CD4-positive, alpha-beta T cell (primary cell): Measurements from ENCODE around the gene FUBP3. TPM values are rescaled to one million over a fixed set of nuclear protein-coding genes. Genes with fewer than 3 reads are reported as not detected.

Experiments used
- ATAC-seq: fragments of 200-7000 bp; cut with Tn5 transposase; one replicate; pipeline ENCODE4 v1.10.0; 2022; ENCODE audit warnings: mild to moderate bottlenecking; ENCODE audit not compliant: poor library complexity
- CTCF ChIA-PET: fragments of 350-600 bp; sonication (Branson Sonifier 250); formaldehyde crosslinking; loops from one replicate; lab custom pipeline; 2021; ENCODE audit warnings: antibody characterized with exemption, inconsistent platforms; lab: Charles Lee
- POLR2A ChIA-PET: fragments of 350-600 bp; sonication (Branson Sonifier 250); formaldehyde crosslinking; loops from one replicate; lab custom pipeline; 2021; ENCODE audit warnings: antibody characterized with exemption, inconsistent platforms; lab: Charles Lee
- DNase-seq, 14 experiments: peaks; one replicate each; pipeline ENCODE4 v3.0.0-alpha.2; 2013 to 2020; ENCODE audit warnings: mixed read lengths in 2 of 14
- H3K27ac ChIP-seq, 2 donors: one replicate each; pipeline versions ENCODE4 v1.5.1 to v1.7.0; 2013; ENCODE audit warnings: low read length in 2 of 2, low read depth in 1 of 2, mild to moderate bottlenecking in 1 of 2
- H3K27me3 ChIP-seq, 2 experiments: 1 replicate in 1 of 2; 2 replicates in 1 of 2; pipeline versions ENCODE4 v1.6.1 to v1.7.0; 2013; ENCODE audit warnings: low read length in 2 of 2, control low read depth in 1 of 2, mild to moderate bottlenecking in 1 of 2, moderate library complexity in 1 of 2; ENCODE audit not compliant: insufficient read depth in 2 of 2, control insufficient read depth in 1 of 2
- H3K36me3 ChIP-seq: one replicate; pipeline ENCODE4 v1.6.1; 2013; ENCODE audit warnings: low read length, control low read depth; ENCODE audit not compliant: insufficient read depth
- H3K4me1 ChIP-seq: one replicate; pipeline ENCODE4 v1.6.1; 2013; ENCODE audit warnings: low read length, control low read depth; ENCODE audit not compliant: insufficient read depth
- H3K4me3 ChIP-seq: one replicate; pipeline ENCODE4 v1.5.1; 2013; ENCODE audit warnings: mild to moderate bottlenecking, low read length, moderate library complexity
- H3K9me3 ChIP-seq, 2 experiments: 1 replicate in 1 of 2; 2 replicates in 1 of 2; pipeline versions ENCODE4 v1.6.1 to v1.7.0; 2013; ENCODE audit warnings: low read length in 2 of 2, mild to moderate bottlenecking in 2 of 2, control low read depth in 1 of 2, moderate library complexity in 1 of 2; ENCODE audit not compliant: control insufficient read depth in 1 of 2, insufficient read depth in 1 of 2
- H3K27ac Mint-ChIP-seq: one replicate; pipeline ENCODE4 v1.8.0; 2020; ENCODE audit warnings: mixed read lengths
- H3K27me3 Mint-ChIP-seq: one replicate; pipeline ENCODE4 v1.8.0; 2021; ENCODE audit warnings: mixed read lengths
- H3K36me3 Mint-ChIP-seq: one replicate; pipeline ENCODE4 v1.8.0; 2021; ENCODE audit warnings: low read depth, mixed read lengths
- H3K4me1 Mint-ChIP-seq: one replicate; pipeline ENCODE4 v1.8.0; 2021; ENCODE audit warnings: low read depth, mixed read lengths
- H3K4me3 Mint-ChIP-seq: one replicate; pipeline ENCODE4 v1.8.0; 2020; ENCODE audit warnings: mild to moderate bottlenecking, mixed read lengths
- H3K9me3 Mint-ChIP-seq: one replicate; pipeline ENCODE4 v1.8.0; 2020; ENCODE audit warnings: mixed read lengths
- CTCF ChIP-seq: fragments of 200-600 bp; IDR thresholded peaks from one replicate; pipeline ENCODE4 v1.8.0; 2022; ENCODE audit warnings: antibody characterized with exemption, mild to moderate bottlenecking
- intact Hi-C, 2 experiments: fragments of 100-400 bp; cut with DNase I in 1 of 2; cut with micrococcal nuclease in 1 of 2; formaldehyde crosslinking; loops; one replicate each; pipeline versions ENCODE4 v1.15.1 to v1.9.0; 2023 to 2025; cut with DNase I, micrococcal nuclease
- total RNA-seq, 174 experiments: library from RNA in 2 of 174; stranded (reverse) in 2 of 174; gene quantifications; one replicate each; pipeline ENCODE4 v1.2.3 and lab custom pipeline; 2021 to 2026

The FUBP3 gene
- total RNA-seq, 2 experiments from 2014 or later: 21.2 to 30.2 TPM

GRCh38 chr9:130658893-130659698, 79.7 kb downstream of the FUBP3 start:
- Mint-ChIP-seq H3K4me3 (no peak overlapping the region), H3K36me3 (no peaks in the 10 kb centered on the region), H3K9me3 (no peaks in the 10 kb centered on the region), H3K4me1 (peaks cover 7% of the 10 kb centered on the region), H3K27ac (no peak overlapping the region), H3K27me3 (peaks cover 65% of the 10 kb centered on the region)
- H3K9me3 ChIP-seq: peaks cover 0 to 32% of the 10 kb centered on the region in 2 experiments
- peaks cover 41% of the 10 kb centered on the region for H3K4me1 ChIP-seq
- no peak overlapping the region for H3K4me3 ChIP-seq
- ChIA-PET POLR2A (no interaction called here), CTCF (no interaction called here)
- ATAC-seq: no peak
- no peak overlapping the region for H3K27ac ChIP-seq
- no peak for TF ChIP-seq CTCF
- intact Hi-C loops: no loop called here
- DNase-seq: peak in 1 of 14 experiments; percentile 8
- no peaks in the 10 kb centered on the region for H3K36me3 ChIP-seq
- peaks cover 53 to 61% of the 10 kb centered on the region in 2 experiments for H3K27me3 ChIP-seq

GRCh38 chr9:130659699-130660248, 80.4 kb downstream of the FUBP3 start:
- H3K9me3 ChIP-seq: peaks cover 0 to 32% of the 10 kb centered on the region in 2 experiments
- H3K27ac Mint-ChIP-seq: no peak overlapping the region
- ChIA-PET POLR2A (no interaction called here), CTCF (no interaction called here)
- H3K27me3 Mint-ChIP-seq: peaks cover 68% of the 10 kb centered on the region
- ATAC-seq (no peak), DNase-seq (peak in 1 of 14 experiments; percentile 4)
- intact Hi-C loops: no loop called here
- H3K4me3 ChIP-seq: no peak overlapping the region
- H3K4me1 ChIP-seq: peaks cover 47% of the 10 kb centered on the region
- H3K27me3 ChIP-seq: peaks cover 58 to 67% of the 10 kb centered on the region in 2 experiments
- no peaks in the 10 kb centered on the region for H3K36me3 Mint-ChIP-seq
- H3K9me3 Mint-ChIP-seq: no peaks in the 10 kb centered on the region
- H3K4me3 Mint-ChIP-seq: peak overlapping the region; percentile 42
- no peaks in the 10 kb centered on the region for H3K36me3 ChIP-seq
- no peak for TF ChIP-seq CTCF
- H3K4me1 Mint-ChIP-seq: peaks cover 7% of the 10 kb centered on the region
- H3K27ac ChIP-seq: no peak overlapping the region

GRCh38 chr9:130660326-130660682, 80.9 kb downstream of the FUBP3 start:
- Mint-ChIP-seq H3K4me3 (no peak overlapping the region), H3K27ac (no peak overlapping the region), H3K27me3 (peaks cover 68% of the 10 kb centered on the region), H3K4me1 (peaks cover 10% of the 10 kb centered on the region), H3K9me3 (no peaks in the 10 kb centered on the region), H3K36me3 (no peaks in the 10 kb centered on the region)
- Histone ChIP-seq H3K27me3 (peaks cover 59 to 70% of the 10 kb centered on the region in 2 experiments), H3K27ac (no peak overlapping the region), H3K9me3 (peaks cover 0 to 32% of the 10 kb centered on the region in 2 experiments), H3K4me3 (no peak overlapping the region), H3K36me3 (no peaks in the 10 kb centered on the region), H3K4me1 (peaks cover 49% of the 10 kb centered on the region)
- ChIA-PET CTCF (no interaction called here), POLR2A (no interaction called here)
- DNase-seq (no peak), ATAC-seq (no peak)
- intact Hi-C loops: no loop called here
- no peak for TF ChIP-seq CTCF
